Peyer's patch (tissue), 4 donors: Measurements from ENCODE around the gene CBX1. TPM values are rescaled to one million over a fixed set of nuclear protein-coding genes. Genes with fewer than 3 reads are reported as not detected.

Experiments used
- DNase-seq, 3 donors: peaks; one replicate each; pipeline ENCODE4 v3.0.0-alpha.2; 2017 to 2019
- H3K27ac ChIP-seq, 4 donors: fragments of 200-600 bp; sonication (generic); one replicate each; pipeline ENCODE4 v1.5.1; 2016 to 2019
- H3K27me3 ChIP-seq, 2 donors: fragments of 200-600 bp; sonication (generic); one replicate each; pipeline ENCODE4 v1.5.1; 2019
- H3K36me3 ChIP-seq, 3 donors: fragments of 200-600 bp; sonication (generic); one replicate each; pipeline ENCODE4 v1.5.1; 2016 to 2019
- H3K4me1 ChIP-seq, 4 donors: fragments of 200-600 bp; sonication (generic); one replicate each; pipeline ENCODE4 v1.5.1; 2016 to 2019
- H3K4me3 ChIP-seq, 4 donors: fragments of 200-600 bp; sonication (generic); 1 replicate in 3 of 4; 2 replicates in 1 of 4; pipeline ENCODE4 v1.5.1; 2016 to 2019; ENCODE audit warnings: mild to moderate bottlenecking in 1 of 4
- H3K9me3 ChIP-seq, 4 donors: fragments of 200-600 bp; sonication (generic); one replicate each; pipeline ENCODE4 v1.5.1; 2016 to 2019; ENCODE audit warnings: mild to moderate bottlenecking in 1 of 4
- POLR2A ChIP-seq, 2 donors: fragments of 450-650 bp; IDR thresholded peaks; one replicate each; pipeline ENCODE4 v1.5.1; 2017; ENCODE audit warnings: antibody characterized with exemption in 2 of 2, mild to moderate bottlenecking in 2 of 2, moderate library complexity in 2 of 2
- total RNA-seq, 4 donors: library from RNA; depleted of rRNA; stranded (reverse); fragments of >200 nt; gene quantifications; one replicate each; pipeline ENCODE4 v1.1.0, GENCODE V29; 2016
- TF ChIP-seq, protein P1 (sequence below), 6 experiments: fragments of 450-650 bp in 4 of 6; fragments of 200-600 bp in 2 of 6; sonication (generic) in 1 of 6; IDR thresholded peaks; one replicate each; pipeline ENCODE4 v1.5.1; 2017 to 2019; ENCODE audit warnings: antibody characterized with exemption in 6 of 6, mild to moderate bottlenecking in 3 of 6, moderate library complexity in 1 of 6

CBX1 gene
- total RNA-seq, 4 donors from 2014 or later: 7.2 to 14.0 (median 8.5) TPM

- H3K27me3 ChIP-seq: no peaks in the 10 kb centered on the region
- H3K27ac ChIP-seq: no peak overlapping the region
- peaks cover 0 to 15% (median 13%) of the 10 kb centered on the region in 4 donors for H3K4me1 ChIP-seq
- no peak for DNase-seq
- H3K36me3 ChIP-seq: peaks cover 0 to 98% (median 0%) of the 10 kb centered on the region in 3 donors
- TF ChIP-seq POLR2A (IDR thresholded peaks at IDR 0.05): no peak
- TF ChIP-seq, protein P1, sequence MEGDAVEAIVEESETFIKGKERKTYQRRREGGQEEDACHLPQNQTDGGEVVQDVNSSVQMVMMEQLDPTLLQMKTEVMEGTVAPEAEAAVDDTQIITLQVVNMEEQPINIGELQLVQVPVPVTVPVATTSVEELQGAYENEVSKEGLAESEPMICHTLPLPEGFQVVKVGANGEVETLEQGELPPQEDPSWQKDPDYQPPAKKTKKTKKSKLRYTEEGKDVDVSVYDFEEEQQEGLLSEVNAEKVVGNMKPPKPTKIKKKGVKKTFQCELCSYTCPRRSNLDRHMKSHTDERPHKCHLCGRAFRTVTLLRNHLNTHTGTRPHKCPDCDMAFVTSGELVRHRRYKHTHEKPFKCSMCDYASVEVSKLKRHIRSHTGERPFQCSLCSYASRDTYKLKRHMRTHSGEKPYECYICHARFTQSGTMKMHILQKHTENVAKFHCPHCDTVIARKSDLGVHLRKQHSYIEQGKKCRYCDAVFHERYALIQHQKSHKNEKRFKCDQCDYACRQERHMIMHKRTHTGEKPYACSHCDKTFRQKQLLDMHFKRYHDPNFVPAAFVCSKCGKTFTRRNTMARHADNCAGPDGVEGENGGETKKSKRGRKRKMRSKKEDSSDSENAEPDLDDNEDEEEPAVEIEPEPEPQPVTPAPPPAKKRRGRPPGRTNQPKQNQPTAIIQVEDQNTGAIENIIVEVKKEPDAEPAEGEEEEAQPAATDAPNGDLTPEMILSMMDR (IDR thresholded peaks at IDR 0.05): no peak
- no peak overlapping the region for H3K4me3 ChIP-seq
- H3K9me3 ChIP-seq: no peaks in the 10 kb centered on the region
These were observed 42.1 kb downstream of the CBX1 start for GRCh38 chr17:48059125-48059668.

- H3K4me1 ChIP-seq: peaks cover 2 to 21% (median 16%) of the 10 kb centered on the region in 4 donors
- no peak overlapping the region for H3K27ac ChIP-seq
- no peak for DNase-seq
- no peaks in the 10 kb centered on the region for H3K27me3 ChIP-seq
- H3K36me3 ChIP-seq: peaks cover 0 to 98% (median 0%) of the 10 kb centered on the region in 3 donors
- H3K9me3 ChIP-seq: no peaks in the 10 kb centered on the region
- no peak for TF ChIP-seq POLR2A (IDR thresholded peaks at IDR 0.05)
- TF ChIP-seq, protein P1 (IDR thresholded peaks at IDR 0.05): no peak
- no peak overlapping the region for H3K4me3 ChIP-seq
These were observed 42.7 kb downstream of the CBX1 start for GRCh38 chr17:48058393-48059124.

DNA sequence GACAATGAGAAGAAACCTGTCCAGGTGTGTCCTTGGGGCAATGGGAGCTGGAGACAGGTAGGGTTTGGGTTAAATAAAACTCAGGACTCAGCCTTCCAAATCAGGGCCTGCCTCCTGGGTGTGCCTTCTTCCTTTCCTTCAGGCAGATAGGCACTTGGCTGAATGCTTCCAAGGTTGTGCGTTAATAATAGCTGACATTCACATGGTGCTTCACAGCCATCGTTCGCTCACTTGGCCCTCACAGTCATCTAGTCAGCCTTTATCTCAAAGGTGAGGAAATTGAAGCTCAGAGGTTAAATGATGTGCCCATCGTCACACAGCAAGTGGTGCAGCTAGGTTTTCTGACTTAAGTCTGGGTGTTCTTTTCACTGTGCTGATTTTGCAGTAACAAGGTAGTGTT lies 43.7 kb downstream of the CBX1 start:
- Histone ChIP-seq H3K27ac (no peak overlapping the region), H3K9me3 (no peaks in the 10 kb centered on the region), H3K4me3 (no peak overlapping the region), H3K4me1 (peaks cover 3 to 31% (median 21%) of the 10 kb centered on the region in 4 donors), H3K27me3 (no peaks in the 10 kb centered on the region), H3K36me3 (peaks cover 0 to 97% (median 0%) of the 10 kb centered on the region in 3 donors)
- TF ChIP-seq, protein P1 (IDR thresholded peaks at IDR 0.05): no peak
- TF ChIP-seq POLR2A (IDR thresholded peaks at IDR 0.05): no peak
- DNase-seq: no peak

- no peak for DNase-seq
- H3K4me1 ChIP-seq: peaks cover 3 to 38% (median 25%) of the 10 kb centered on the region in 4 donors
- H3K27ac ChIP-seq: no peak overlapping the region
- H3K9me3 ChIP-seq: no peaks in the 10 kb centered on the region
- H3K27me3 ChIP-seq: no peaks in the 10 kb centered on the region
- TF ChIP-seq POLR2A (IDR thresholded peaks at IDR 0.05): no peak
- TF ChIP-seq, protein P1 (IDR thresholded peaks at IDR 0.05): no peak
- H3K36me3 ChIP-seq: peaks cover 0 to 97% (median 0%) of the 10 kb centered on the region in 3 donors
- no peak overlapping the region for H3K4me3 ChIP-seq
These were observed 44.4 kb downstream of the CBX1 start for GRCh38 chr17:48056879-48057278.

- Histone ChIP-seq H3K4me3 (no peak overlapping the region), H3K4me1 (peaks cover 3 to 43% (median 31%) of the 10 kb centered on the region in 4 donors), H3K27ac (peak overlapping the region in 1 of 4 donors; percentile 17), H3K27me3 (no peaks in the 10 kb centered on the region), H3K9me3 (no peaks in the 10 kb centered on the region), H3K36me3 (peaks cover 0 to 96% (median 0%) of the 10 kb centered on the region in 3 donors)
- DNase-seq: no peak
- no peak for TF ChIP-seq POLR2A (IDR thresholded peaks at IDR 0.05)
- TF ChIP-seq, protein P1 (IDR thresholded peaks at IDR 0.05): no peak
These were observed 45.0 kb downstream of the CBX1 start for GRCh38 chr17:48056246-48056745.
